ENCODE data around the gene IL17RB. TPM values are rescaled to one million over a fixed set of nuclear protein-coding genes. Genes with fewer than 3 reads are reported as not detected.

Gene IL17RB
- total RNA-seq, 1 experiment from 2014 or later, result 2.7 TPM

DNA sequence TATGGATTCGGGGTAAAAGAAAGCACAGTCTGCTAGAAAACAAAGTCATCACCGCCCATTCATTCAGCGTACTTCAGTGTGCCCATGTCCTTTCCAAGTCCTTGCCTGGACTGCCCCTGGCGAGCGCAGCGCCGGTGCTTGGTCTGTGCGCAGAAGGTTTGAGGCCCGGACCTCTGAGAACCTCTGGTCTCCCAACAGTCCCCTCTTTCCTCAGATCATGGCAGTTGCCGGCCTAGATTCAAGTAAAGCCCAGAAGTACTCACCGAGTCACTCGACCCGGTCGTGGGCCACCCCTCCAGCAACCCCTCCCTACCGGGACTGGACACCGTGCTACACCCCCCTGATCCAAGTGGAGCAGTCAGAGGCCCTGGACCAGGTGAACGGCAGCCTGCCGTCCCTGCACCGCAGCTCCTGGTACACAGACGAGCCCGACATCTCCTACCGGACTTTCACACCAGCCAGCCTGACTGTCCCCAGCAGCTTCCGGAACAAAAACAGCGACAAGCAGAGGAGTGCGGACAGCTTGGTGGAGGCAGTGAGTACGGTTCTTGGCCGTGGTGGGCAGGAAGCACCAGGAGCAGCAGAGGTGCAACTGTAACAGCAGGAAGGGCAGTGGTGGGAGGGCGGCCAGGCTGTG, 36.5 kb upstream of the IL17RB start:
- in situ Hi-C loops (cut with HindIII; ENCODE audit: low pct_unique_long_range_greater_than_20kb, low sequenced_read_pairs), result no loop called here
- DNase-seq (ENCODE audit: low read depth), result no peak

DNA sequence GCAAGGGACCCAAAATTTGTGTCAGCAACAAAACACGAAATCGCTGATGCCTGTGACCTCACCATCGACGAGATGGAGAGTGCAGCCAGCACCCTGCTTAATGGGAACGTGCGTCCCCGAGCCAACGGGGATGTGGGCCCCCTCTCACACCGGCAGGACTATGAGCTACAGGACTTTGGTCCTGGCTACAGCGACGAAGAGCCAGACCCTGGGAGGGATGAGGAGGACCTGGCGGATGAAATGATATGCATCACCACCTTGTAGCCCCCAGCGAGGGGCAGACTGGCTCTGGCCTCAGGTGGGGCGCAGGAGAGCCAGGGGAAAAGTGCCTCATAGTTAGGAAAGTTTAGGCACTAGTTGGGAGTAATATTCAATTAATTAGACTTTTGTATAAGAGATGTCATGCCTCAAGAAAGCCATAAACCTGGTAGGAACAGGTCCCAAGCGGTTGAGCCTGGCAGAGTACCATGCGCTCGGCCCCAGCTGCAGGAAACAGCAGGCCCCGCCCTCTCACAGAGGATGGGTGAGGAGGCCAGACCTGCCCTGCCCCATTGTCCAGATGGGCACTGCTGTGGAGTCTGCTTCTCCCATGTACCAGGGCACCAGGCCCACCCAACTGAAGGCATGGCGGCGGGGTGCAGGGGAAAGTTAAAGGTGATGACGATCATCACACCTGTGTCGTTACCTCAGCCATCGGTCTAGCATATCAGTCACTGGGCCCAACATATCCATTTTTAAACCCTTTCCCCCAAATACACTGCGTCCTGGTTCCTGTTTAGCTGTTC, 35.0 kb upstream of the IL17RB start:
- no peak for DNase-seq (ENCODE audit: low read depth)
- in situ Hi-C loops (cut with HindIII; ENCODE audit: low pct_unique_long_range_greater_than_20kb, low sequenced_read_pairs), result no loop called here

DNA sequence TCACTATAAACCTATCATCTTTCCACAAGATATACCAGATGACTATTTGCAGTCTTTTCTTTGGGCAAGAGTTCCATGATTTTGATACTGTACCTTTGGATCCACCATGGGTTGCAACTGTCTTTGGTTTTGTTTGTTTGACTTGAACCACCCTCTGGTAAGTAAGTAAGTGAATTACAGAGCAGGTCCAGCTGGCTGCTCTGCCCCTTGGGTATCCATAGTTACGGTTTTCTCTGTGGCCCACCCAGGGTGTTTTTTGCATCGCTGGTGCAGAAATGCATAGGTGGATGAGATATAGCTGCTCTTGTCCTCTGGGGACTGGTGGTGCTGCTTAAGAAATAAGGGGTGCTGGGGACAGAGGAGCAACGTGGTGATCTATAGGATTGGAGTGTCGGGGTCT, 33.9 kb upstream of the IL17RB start:
- no peak for DNase-seq (ENCODE audit: low read depth)
- in situ Hi-C loops (cut with HindIII; ENCODE audit: low pct_unique_long_range_greater_than_20kb, low sequenced_read_pairs), result no loop called here

DNA sequence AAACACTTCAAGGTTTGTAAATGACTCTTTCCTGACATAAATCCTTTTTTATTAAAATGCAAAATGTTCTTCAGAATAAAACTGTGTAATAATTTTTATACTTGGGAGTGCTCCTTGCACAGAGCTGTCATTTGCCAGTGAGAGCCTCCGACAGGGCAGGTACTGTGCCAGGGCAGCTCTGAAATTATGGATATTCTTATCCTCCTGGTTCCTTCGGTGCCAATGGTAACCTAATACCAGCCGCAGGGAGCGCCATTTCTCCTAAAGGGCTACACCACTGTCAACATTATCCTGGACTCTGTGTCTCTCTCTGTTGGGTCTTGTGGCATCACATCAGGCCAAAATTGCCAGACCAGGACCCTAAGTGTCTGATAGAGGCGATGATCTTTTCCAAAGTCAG, 33.1 kb upstream of the IL17RB start:
- in situ Hi-C loops (cut with HindIII; ENCODE audit: low pct_unique_long_range_greater_than_20kb, low sequenced_read_pairs), result no loop called here

GRCh38 chr3:53813876-53814275, 32.5 kb upstream of the IL17RB start:
- in situ Hi-C loops (cut with HindIII; ENCODE audit: low pct_unique_long_range_greater_than_20kb, low sequenced_read_pairs), result no loop called here
- DNase-seq (ENCODE audit: low read depth), result no peak

More for the DNA sequence above, 33.1 kb upstream of the IL17RB start:
- DNase-seq (ENCODE audit: low read depth), result no peak

GRCh38 chr3:53815067-53815466, 31.3 kb upstream of the IL17RB start:
- no peak for DNase-seq (ENCODE audit: low read depth)
- in situ Hi-C loops (cut with HindIII; ENCODE audit: low pct_unique_long_range_greater_than_20kb, low sequenced_read_pairs), result no loop called here

DNA sequence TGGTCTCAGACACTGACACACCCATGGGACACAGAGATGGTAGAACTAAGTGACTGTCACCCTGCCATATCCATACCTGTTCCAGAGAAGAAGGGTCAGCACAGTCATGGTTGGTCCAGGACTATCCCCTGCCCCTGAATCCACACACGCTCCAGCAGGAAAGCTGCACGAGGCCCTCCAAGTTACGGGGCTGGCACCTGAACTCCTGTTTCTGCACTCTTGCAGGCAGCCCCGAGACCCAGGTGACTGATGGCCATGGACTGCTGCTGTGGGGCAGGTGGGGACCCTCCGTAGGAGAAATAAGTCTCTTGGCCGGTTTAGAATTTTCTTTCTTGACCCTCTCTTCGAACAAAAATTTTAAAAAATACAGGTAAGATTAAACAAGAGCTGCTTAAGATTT, 30.7 kb upstream of the IL17RB start:
- DNase-seq (ENCODE audit: low read depth), result no peak

DNA sequence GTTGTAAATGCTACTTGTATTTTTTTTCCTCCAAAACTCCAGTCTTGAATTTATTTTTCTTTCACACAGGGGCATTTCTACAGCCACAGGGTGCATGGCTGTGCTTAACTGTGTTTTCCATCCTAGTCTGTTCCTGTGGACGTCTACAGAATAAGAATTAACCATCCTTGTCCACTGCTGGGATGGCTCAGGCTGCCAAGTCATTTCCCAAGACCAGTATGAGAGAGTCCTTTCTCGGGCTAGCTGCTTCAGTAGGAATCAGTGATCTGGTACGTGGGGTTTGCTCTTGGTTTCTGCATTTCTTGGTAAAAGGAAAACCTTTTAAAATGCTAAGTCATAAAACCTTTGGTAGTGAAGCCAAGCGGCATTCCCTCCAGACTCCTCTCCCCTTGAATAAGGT, 29.9 kb upstream of the IL17RB start:
- no peak for DNase-seq (ENCODE audit: low read depth)
- in situ Hi-C loops (cut with HindIII; ENCODE audit: low pct_unique_long_range_greater_than_20kb, low sequenced_read_pairs), result no loop called here

More for the DNA sequence above, 30.7 kb upstream of the IL17RB start:
- in situ Hi-C loops (cut with HindIII; ENCODE audit: low pct_unique_long_range_greater_than_20kb, low sequenced_read_pairs), result no loop called here

DNA sequence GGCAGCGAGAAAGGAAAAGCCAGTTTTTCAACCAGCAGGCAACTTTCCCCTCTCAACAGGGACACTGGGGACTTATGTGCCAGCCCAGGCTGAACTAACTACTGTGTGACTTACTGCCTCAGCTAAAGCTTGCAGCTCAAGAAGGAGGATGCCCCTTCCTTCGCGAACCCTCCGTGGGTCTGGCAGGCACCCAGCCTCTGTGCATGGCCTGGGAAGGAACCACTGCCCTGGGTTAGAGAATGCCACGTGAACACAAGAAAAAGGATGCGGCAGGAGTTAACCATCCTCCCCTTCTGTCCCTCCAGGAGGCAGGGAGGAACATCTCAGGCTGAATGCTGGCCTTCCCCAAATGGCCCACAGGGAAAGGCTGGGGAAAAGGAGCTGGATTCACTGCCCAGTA, 29.2 kb upstream of the IL17RB start:
- in situ Hi-C loops (cut with HindIII; ENCODE audit: low pct_unique_long_range_greater_than_20kb, low sequenced_read_pairs), result no loop called here
- no peak for DNase-seq (ENCODE audit: low read depth)

DNA sequence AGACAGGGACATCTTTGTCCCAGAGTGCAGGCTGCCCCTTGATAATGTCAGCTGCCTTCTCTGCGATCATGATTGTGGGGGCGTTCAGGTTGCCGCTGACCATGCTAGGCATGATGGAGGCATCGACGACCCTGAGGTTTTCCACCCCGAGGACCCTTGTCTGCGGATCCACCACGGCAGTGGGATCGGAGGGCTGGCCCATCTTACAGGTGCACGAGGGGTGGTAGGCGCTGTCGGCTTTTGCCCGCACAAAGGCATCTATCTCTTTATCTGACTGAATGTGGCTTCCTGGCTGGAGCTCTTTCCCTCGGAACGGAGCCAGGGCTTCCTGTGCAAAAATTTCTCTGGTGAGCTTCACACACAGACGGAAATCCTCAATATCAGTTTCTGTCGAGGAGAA, 28.6 kb upstream of the IL17RB start:
- no peak for DNase-seq (ENCODE audit: low read depth)
- in situ Hi-C loops (cut with HindIII; ENCODE audit: low pct_unique_long_range_greater_than_20kb, low sequenced_read_pairs), result no loop called here

DNA sequence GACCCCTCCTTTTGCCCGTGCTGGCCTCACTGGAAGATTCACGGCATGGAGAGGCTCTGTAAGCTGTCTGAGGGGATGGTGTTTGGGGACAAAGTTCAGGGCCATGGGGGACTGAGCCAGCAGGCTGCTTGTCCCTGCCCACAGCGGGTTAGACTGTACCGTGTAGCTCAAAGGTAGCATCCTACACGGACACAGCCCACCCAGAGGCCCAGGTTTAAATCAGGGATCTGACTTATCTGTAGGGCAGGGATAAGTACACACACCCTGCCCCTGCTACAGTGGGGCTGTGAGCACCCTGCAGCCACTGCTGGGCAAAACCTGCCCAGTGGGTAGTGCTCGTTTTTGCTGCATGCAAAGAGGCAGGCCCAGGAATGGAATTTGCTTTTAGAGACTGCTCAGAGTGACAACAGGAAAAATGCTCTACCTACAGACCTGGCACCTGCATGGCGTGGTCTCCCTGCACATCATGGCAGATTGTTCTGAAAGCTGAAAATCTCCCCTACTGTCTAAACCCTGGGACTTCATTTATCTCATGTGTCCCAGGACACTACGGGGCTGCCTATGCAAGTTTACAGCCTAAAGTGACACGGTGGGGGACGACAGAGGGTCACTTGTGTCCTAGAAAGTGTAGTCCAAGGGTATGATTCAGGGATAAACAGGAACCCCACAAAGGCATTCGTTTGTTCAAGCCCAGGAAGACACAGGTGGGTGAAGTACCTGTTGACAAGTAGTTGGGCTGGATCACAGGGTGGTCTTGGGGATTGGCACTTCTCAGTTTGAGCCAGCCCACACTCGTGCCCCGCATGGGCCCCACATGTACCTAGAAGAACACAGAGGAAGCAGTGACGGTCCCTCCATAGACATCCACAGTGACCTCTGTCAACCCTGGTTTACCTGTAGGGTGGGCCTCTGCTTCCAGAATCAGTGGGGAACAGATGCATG, 27.9 kb upstream of the IL17RB start:
- in situ Hi-C loops (cut with HindIII; ENCODE audit: low pct_unique_long_range_greater_than_20kb, low sequenced_read_pairs), result no loop called here
- DNase-seq (ENCODE audit: low read depth), result no peak

DNA sequence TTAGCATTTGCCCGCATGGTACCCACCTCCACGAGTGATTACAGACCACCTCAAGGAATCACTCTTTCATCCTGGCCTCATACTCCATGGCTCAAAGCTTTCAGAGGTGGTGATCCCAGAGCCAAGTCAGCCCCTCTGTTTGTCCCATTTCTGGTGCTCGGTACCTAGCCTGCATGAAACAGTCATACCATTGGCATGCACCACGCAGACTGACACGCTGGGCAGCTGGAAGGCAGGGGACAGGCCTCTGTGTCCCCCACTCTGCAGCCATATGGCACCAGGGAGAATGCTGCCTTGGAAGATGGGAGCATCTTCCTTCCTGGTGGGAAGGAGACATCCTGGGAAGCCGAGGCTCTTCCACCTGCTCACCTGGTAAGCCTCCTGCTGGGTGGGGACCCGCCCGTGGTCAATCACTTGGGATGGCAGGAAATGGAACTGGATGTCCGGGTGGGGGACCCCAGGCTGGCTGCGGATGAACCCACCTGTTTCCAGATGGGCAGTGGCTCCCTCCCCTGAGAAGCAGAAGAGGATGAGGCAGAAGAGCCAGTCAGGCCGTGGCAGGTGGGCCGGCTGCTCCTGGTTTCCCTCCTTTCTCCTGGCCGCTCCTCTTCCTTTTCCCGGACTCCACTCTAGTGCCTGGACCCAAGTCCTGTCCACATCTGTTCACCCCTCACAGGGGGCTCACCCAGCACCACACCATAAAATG, 27.1 kb upstream of the IL17RB start:
- DNase-seq (ENCODE audit: low read depth), result no peak
- in situ Hi-C loops (cut with HindIII; ENCODE audit: low pct_unique_long_range_greater_than_20kb, low sequenced_read_pairs), result no loop called here

DNA sequence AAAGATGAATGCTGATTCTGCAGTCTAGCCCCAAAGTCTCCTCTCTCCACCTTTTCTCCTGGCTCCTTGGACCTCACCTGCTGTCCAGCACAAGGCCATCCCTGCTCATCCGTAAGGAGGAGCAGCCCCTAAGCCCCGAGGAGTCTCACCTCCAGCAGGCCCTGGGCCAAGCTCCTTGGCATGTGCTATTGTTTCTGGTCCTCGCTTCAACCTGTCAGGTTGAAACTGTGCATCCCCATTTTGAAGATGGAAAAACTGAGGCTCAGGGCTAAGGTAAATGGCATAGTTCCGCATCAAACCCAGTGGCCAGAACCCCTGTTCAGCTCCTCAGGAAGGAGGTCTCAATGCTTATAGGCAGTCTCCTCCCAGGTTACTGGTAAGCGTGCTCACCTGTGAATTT, 26.3 kb upstream of the IL17RB start:
- in situ Hi-C loops (cut with HindIII; ENCODE audit: low pct_unique_long_range_greater_than_20kb, low sequenced_read_pairs), result no loop called here
- DNase-seq (ENCODE audit: low read depth), result no peak

- in situ Hi-C loops (cut with HindIII; ENCODE audit: low pct_unique_long_range_greater_than_20kb, low sequenced_read_pairs), result no loop called here
- DNase-seq (ENCODE audit: low read depth), result no peak
Measured at GRCh38 chr3:53820756-53821580, 25.4 kb upstream of the IL17RB start.

DNA sequence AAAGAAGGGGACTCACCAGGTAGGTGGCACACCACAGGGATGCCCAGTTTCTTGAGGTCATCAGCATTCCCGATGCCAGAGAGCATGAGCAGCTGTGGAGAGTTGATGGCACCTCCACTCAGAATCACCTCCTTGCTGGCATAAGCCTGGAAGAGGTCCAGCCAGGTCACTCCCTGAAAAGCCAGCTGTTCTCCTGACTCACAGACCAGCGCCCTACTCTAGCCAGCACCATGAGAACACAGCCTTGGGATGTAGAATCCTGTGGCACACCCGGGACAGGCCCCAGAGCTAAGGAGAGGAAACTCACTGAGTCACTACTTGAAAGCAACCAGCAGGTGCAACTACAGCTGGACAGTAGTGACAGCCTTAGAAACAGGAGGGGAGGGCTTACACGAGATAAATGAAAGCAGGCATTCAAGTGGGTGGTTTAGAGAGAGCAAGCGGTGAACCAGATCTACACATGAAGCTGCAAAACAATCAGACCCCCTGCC, 24.7 kb upstream of the IL17RB start:
- in situ Hi-C loops (cut with HindIII; ENCODE audit: low pct_unique_long_range_greater_than_20kb, low sequenced_read_pairs), result no loop called here
- no peak for DNase-seq (ENCODE audit: low read depth)

DNA sequence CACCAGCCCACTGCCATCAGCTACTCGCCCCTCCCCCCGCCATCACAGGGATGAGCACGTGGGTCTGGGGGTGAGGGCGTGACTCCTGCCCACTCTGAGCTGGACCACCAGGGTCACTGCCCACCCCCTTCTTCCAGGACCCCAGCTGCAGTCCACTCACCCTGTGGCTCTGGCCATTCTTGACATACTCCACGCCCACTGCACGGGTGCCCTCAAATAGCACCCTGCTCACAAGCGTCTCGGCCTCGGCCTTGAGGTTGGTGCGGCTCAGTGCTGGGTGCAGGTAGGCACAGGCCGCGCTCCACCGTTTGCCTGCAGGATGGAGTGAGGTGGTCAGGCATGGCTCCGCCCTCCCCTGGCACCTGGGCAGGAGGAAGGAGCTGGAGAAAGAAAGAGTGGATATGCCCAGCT, 24.0 kb upstream of the IL17RB start:
- in situ Hi-C loops (cut with HindIII; ENCODE audit: low pct_unique_long_range_greater_than_20kb, low sequenced_read_pairs), result no loop called here

More for the DNA sequence above, 24.0 kb upstream of the IL17RB start:
- DNase-seq (ENCODE audit: low read depth), result no peak
